Stomach (tissue), 9 donors: ENCODE measurements around the gene SFT2D3. TPM values are rescaled to one million over a fixed set of nuclear protein-coding genes. Genes with fewer than 3 reads are reported as not detected.

ENCODE experiments used
- DNase-seq, 2 donors: peaks; one replicate each; pipeline versions ENCODE4 v3.0.0 to v3.0.0-alpha.2; 2013 to 2019
- H3K27ac ChIP-seq, 5 donors: fragments of 200-600 bp in 4 of 5; sonication (generic) in 4 of 5; one replicate each; pipeline ENCODE4 v1.5.1; 2013 to 2019; ENCODE audit warnings: mild to moderate bottlenecking in 1 of 5, moderate library complexity in 1 of 5
- H3K27me3 ChIP-seq, 3 donors: fragments of 200-600 bp; sonication (generic); one replicate each; pipeline ENCODE4 v1.5.1; 2017 to 2019; ENCODE audit warnings: mixed run types in 1 of 3
- H3K36me3 ChIP-seq, 4 donors: fragments of 200-600 bp; sonication (generic); 1 replicate in 3 of 4; 2 replicates in 1 of 4; pipeline ENCODE4 v1.5.1; 2016 to 2019
- H3K4me1 ChIP-seq, 4 donors: fragments of 200-600 bp; sonication (generic); one replicate each; pipeline ENCODE4 v1.5.1; 2016 to 2019
- H3K4me3 ChIP-seq, 4 donors: fragments of 200-600 bp; sonication (generic) in 3 of 4; one replicate each; pipeline ENCODE4 v1.5.1; 2016 to 2019; ENCODE audit warnings: mild to moderate bottlenecking in 1 of 4
- H3K9me3 ChIP-seq, 4 donors: fragments of 200-600 bp; sonication (generic); one replicate each; pipeline ENCODE4 v1.5.1; 2016 to 2019
- EP300 ChIP-seq: sonication (generic); formaldehyde crosslinking; IDR thresholded peaks from one replicate; pipeline ENCODE4 v1.6.1; 2017; ENCODE audit warnings: antibody characterized with exemption
- POLR2A ChIP-seq, 4 donors: fragments of 450-650 bp; IDR thresholded peaks; one replicate each; pipeline ENCODE4 v1.6.1; 2016; ENCODE audit warnings: antibody characterized with exemption in 4 of 4, control low read depth in 2 of 4, mild to moderate bottlenecking in 1 of 4, moderate library complexity in 1 of 4
- POLR2AphosphoS5 ChIP-seq, 3 donors: sonication (generic); formaldehyde crosslinking; IDR thresholded peaks; one replicate each; pipeline ENCODE4 v1.6.1; 2016; ENCODE audit warnings: antibody characterized with exemption in 3 of 3
- WGBS, 5 donors: extraction: QIAGEN DNeasy Blood & Tissue Kit in 3 of 5; methylation state at CpG; one replicate each; pipeline versions ENCODE4 v1.1.5 to v1.1.7; 2013 to 2018; 5-methylcytosine and 5-hydroxymethylcytosine counted together
- intact Hi-C: fragments of 100-400 bp; cut with DNase I; formaldehyde crosslinking; loops from one replicate; pipeline ENCODE4 v1.15.1; 2023; ENCODE audit warnings: low total_unique reads
- polyA plus RNA-seq, 3 donors: library from polyadenylated mRNA; stranded (reverse); fragments of 200-250 nt; gene quantifications; one replicate each; pipeline ENCODE4 v1.2.3, GENCODE V29; 2013
- total RNA-seq, 5 donors: library from RNA; depleted of rRNA; stranded (reverse); fragments of >200 nt; gene quantifications; one replicate each; pipeline versions ENCODE4 v1.1.0 to v1.2.3, GENCODE V29; 2014 to 2016
- TF ChIP-seq, protein P1 (sequence below), 7 experiments: fragments of 450-650 bp in 4 of 7; fragments of 200-600 bp in 3 of 7; sonication (generic) in 3 of 7; IDR thresholded peaks; one replicate each; pipeline ENCODE4 v1.5.1; 2016 to 2019; ENCODE audit warnings: antibody characterized with exemption in 7 of 7, control low read depth in 2 of 7, mild to moderate bottlenecking in 1 of 7
- donor health status: healthy with polysubstance abuse.
- donor health status: Bipolar disorder and iron deficiency.
- donor health status: healthy.

SFT2D3 gene
- total and polyA plus RNA-seq, 8 donors, result 2.1 to 35.6 (median 6.6) TPM

- no peak overlapping the region for H3K4me3 ChIP-seq
- no peaks in the 10 kb centered on the region for H3K36me3 ChIP-seq
- TF ChIP-seq EP300 (no peak), POLR2A (IDR thresholded peaks at IDR 0.05) (no peak), POLR2AphosphoS5 (IDR thresholded peaks at IDR 0.05) (no peak)
- TF ChIP-seq, protein P1, sequence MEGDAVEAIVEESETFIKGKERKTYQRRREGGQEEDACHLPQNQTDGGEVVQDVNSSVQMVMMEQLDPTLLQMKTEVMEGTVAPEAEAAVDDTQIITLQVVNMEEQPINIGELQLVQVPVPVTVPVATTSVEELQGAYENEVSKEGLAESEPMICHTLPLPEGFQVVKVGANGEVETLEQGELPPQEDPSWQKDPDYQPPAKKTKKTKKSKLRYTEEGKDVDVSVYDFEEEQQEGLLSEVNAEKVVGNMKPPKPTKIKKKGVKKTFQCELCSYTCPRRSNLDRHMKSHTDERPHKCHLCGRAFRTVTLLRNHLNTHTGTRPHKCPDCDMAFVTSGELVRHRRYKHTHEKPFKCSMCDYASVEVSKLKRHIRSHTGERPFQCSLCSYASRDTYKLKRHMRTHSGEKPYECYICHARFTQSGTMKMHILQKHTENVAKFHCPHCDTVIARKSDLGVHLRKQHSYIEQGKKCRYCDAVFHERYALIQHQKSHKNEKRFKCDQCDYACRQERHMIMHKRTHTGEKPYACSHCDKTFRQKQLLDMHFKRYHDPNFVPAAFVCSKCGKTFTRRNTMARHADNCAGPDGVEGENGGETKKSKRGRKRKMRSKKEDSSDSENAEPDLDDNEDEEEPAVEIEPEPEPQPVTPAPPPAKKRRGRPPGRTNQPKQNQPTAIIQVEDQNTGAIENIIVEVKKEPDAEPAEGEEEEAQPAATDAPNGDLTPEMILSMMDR (IDR thresholded peaks at IDR 0.05), result no peak
- intact Hi-C loops, result no loop called here
- no peak for DNase-seq
- 81 to 91% (median 84%) methylated on average over 8 of the region's 8 CpGs for whole genome bisulfite sequencing, 5 donors
- H3K4me1 ChIP-seq, result peaks cover 19 to 73% (median 47%) of the 10 kb centered on the region in 4 donors
- peak overlapping the region in 4 of 5 donors; percentile 72 to 84 (median 76) for H3K27ac ChIP-seq
- H3K9me3 ChIP-seq, result no peaks in the 10 kb centered on the region
- H3K27me3 ChIP-seq, result peaks cover 0 to 36% (median 14%) of the 10 kb centered on the region in 3 donors
Observed at GRCh38 chr2:127665267-127665893, 35.9 kb upstream of the SFT2D3 start.

- H3K9me3 ChIP-seq, result no peaks in the 10 kb centered on the region
- H3K36me3 ChIP-seq, result no peaks in the 10 kb centered on the region
- H3K4me1 ChIP-seq, result peaks cover 4 to 62% (median 29%) of the 10 kb centered on the region in 4 donors
- intact Hi-C loops, result no loop called here
- TF ChIP-seq POLR2AphosphoS5 (IDR thresholded peaks at IDR 0.05) (no peak), POLR2A (IDR thresholded peaks at IDR 0.05) (no peak), EP300 (no peak)
- TF ChIP-seq, protein P1 (IDR thresholded peaks at IDR 0.05), result no peak
- no peak overlapping the region for H3K4me3 ChIP-seq
- 70 to 85% (median 79%) methylated on average over 7 of the region's 7 CpGs for WGBS, 5 donors
- peak overlapping the region in 3 of 5 donors; percentile 20 to 94 (median 28) for H3K27ac ChIP-seq
- H3K27me3 ChIP-seq, result peaks cover 0 to 45% (median 10%) of the 10 kb centered on the region in 3 donors
- no peak for DNase-seq
Observed at GRCh38 chr2:127669056-127669455, 32.2 kb upstream of the SFT2D3 start.

DNA sequence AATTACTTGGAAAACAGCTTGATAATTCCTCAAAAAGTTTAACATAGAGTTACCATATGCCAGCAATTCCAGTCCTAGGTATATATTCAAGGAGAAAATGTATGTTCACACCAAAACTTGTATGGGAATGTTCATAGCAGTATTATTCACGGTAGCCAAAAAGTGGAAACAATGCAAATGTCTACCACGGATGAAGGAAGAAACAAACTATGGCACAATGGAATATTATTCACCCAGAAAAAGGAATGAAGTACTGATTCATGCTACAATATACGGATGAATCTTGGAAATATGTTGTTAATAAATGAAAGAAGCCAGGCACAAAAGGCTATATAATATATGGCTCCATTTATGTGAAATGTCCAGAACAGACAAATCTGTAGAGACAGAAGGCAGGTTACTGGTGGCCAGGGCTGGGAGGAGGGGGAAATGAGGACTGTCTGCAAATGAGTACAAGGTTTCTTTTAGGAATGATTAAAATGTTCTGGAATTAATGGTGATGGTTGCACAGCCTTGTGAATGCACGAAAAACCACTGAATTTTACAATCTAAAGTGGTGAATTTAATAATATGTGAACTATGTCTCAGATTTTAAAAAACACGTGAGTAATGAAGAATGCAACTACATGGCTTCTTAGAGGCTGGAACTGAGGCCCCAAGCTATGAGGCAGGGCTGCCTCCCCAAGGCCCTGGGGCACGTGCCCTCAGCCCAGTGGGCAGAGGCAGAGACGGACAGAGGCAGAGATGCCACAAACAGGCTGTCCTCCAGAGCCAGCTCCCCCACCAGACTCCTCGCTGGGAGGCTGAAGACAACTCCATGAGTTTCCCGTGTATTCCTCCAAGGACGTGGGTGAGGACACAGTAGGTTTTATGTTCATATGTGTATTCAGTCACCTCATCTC is 31.0 kb upstream of the SFT2D3 start:
- Histone ChIP-seq H3K36me3 (no peaks in the 10 kb centered on the region), H3K4me3 (no peak overlapping the region), H3K4me1 (peaks cover 2 to 62% (median 32%) of the 10 kb centered on the region in 4 donors), H3K27me3 (peaks cover 0 to 45% (median 16%) of the 10 kb centered on the region in 3 donors), H3K9me3 (no peaks in the 10 kb centered on the region), H3K27ac (peak overlapping the region in 3 of 5 donors; percentile 6 to 94 (median 88))
- no peak for TF ChIP-seq POLR2AphosphoS5 (IDR thresholded peaks at IDR 0.05)
- no peak for TF ChIP-seq EP300
- no peak for TF ChIP-seq POLR2A (IDR thresholded peaks at IDR 0.05)
- TF ChIP-seq, protein P1 (IDR thresholded peaks at IDR 0.05), result no peak
- peak in 1 of 2 donors; percentile 2 for DNase-seq
- 64 to 81% (median 79%) methylated on average over 10 of the region's 10 CpGs for WGBS, 5 donors
- intact Hi-C loops, result no loop called here

GRCh38 chr2:127670957-127671290 is 30.4 kb upstream of the SFT2D3 start:
- TF ChIP-seq POLR2AphosphoS5 (IDR thresholded peaks at IDR 0.05), result no peak
- H3K9me3 ChIP-seq, result no peaks in the 10 kb centered on the region
- 67 to 87% (median 79%) methylated on average over 5 of the region's 5 CpGs for WGBS, 5 donors
- H3K36me3 ChIP-seq, result no peaks in the 10 kb centered on the region
- DNase-seq, result peak in 1 of 2 donors; percentile 2
- H3K27me3 ChIP-seq, result peaks cover 0 to 46% (median 23%) of the 10 kb centered on the region in 3 donors
- peak overlapping the region in 3 of 5 donors; percentile 6 to 94 (median 88) for H3K27ac ChIP-seq
- H3K4me3 ChIP-seq, result peak overlapping the region in 2 of 4 donors; percentile 78 to 82
- intact Hi-C loops, result no loop called here
- peaks cover 6 to 62% (median 35%) of the 10 kb centered on the region in 4 donors for H3K4me1 ChIP-seq
